Esophagus squamous epithelium (tissue), 4 donors: Measurements from ENCODE around the gene RELCH.

Experiments
- POLR2A ChIP-seq, 4 donors: fragments of 450-650 bp; IDR thresholded peaks; one replicate each; pipeline ENCODE4 v1.6.1; 2017; ENCODE audit warnings: antibody characterized with exemption in 4 of 4, mild to moderate bottlenecking in 4 of 4, moderate library complexity in 3 of 4
- TF ChIP-seq, protein P1 (sequence below), 6 experiments: fragments of 450-650 bp in 4 of 6; fragments of 200-600 bp in 2 of 6; sonication (generic) in 2 of 6; IDR thresholded peaks; one replicate each; pipeline ENCODE4 v1.5.1; 2016 to 2019; ENCODE audit warnings: antibody characterized with exemption in 6 of 6, mild to moderate bottlenecking in 4 of 6, moderate library complexity in 4 of 6

DNA sequence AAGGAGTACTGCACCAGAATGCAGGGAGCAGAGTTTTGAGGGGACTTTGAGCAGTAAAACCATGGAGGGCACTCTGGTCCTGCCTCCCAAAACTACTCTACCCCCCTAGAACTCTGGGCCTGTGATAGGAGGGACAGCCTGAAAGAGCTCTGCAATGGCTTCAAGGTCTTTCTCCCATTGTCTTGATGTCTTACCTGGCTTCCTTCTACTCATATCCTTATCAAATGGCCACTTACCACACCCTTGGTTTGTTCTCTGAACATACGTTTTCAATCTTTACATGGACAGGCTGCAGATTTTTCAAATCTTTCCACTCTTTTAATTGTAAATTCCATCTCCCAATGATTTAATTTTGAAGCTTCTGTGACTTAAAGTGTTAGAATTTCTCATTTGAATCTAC lies 27.7 kb downstream of the RELCH start:
- TF ChIP-seq, protein P1, sequence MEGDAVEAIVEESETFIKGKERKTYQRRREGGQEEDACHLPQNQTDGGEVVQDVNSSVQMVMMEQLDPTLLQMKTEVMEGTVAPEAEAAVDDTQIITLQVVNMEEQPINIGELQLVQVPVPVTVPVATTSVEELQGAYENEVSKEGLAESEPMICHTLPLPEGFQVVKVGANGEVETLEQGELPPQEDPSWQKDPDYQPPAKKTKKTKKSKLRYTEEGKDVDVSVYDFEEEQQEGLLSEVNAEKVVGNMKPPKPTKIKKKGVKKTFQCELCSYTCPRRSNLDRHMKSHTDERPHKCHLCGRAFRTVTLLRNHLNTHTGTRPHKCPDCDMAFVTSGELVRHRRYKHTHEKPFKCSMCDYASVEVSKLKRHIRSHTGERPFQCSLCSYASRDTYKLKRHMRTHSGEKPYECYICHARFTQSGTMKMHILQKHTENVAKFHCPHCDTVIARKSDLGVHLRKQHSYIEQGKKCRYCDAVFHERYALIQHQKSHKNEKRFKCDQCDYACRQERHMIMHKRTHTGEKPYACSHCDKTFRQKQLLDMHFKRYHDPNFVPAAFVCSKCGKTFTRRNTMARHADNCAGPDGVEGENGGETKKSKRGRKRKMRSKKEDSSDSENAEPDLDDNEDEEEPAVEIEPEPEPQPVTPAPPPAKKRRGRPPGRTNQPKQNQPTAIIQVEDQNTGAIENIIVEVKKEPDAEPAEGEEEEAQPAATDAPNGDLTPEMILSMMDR (IDR thresholded peaks at IDR 0.05), result no peak
- TF ChIP-seq POLR2A (IDR thresholded peaks at IDR 0.05), result no peak
